ELR (cell line): ENCODE data around the gene VKORC1L1.
"Not testable (repeated sequence)": the region's sequence is repeated elsewhere in the genome, so short reads cannot be mapped to it uniquely, and the experiment has no call there.

ENCODE experiments used
- DNase-seq: peaks from one replicate; pipeline ENCODE4 v3.0.0-alpha.2; 2015; ENCODE audit warnings: low read depth

Gene VKORC1L1

GRCh38 chr7:65978891-65979582, 106.2 kb downstream of the VKORC1L1 start:
- no peak for DNase-seq

GRCh38 chr7:65979583-65980477, 107.0 kb downstream of the VKORC1L1 start:
- no peak for DNase-seq

- peak; percentile 37 for DNase-seq
Measured at GRCh38 chr7:65980478-65981250, 107.8 kb downstream of the VKORC1L1 start.

- DNase-seq = peak; percentile 90
Measured at GRCh38 chr7:65981965-65982792, 109.3 kb downstream of the VKORC1L1 start, which contains the start of gene GUSB. GUSB (minus strand) TSS chr7:65982213; CDS start chr7:65982183, 30 bp downstream.

- DNase-seq = peak; percentile 34
Measured at GRCh38 chr7:65983965-65984658, 111.2 kb downstream of the VKORC1L1 start.

GRCh38 chr7:65988084-65988483, 115.2 kb downstream of the VKORC1L1 start:
- DNase-seq = no peak

- DNase-seq = not testable (repeated sequence)
Measured at GRCh38 chr7:65988503-65988902, 115.6 kb downstream of the VKORC1L1 start.

GRCh38 chr7:65989694-65990080, 116.8 kb downstream of the VKORC1L1 start:
- DNase-seq = no peak

GRCh38 chr7:65991829-65992228, 119.0 kb downstream of the VKORC1L1 start:
- not testable (repeated sequence) for DNase-seq

- DNase-seq = no peak
Measured at GRCh38 chr7:65992526-65992925, 119.7 kb downstream of the VKORC1L1 start.

- DNase-seq = not testable (repeated sequence)
Measured at GRCh38 chr7:65994984-65995383, 122.1 kb downstream of the VKORC1L1 start.

- DNase-seq = not testable (repeated sequence)
Measured at GRCh38 chr7:66000823-66001417, 128.0 kb downstream of the VKORC1L1 start.

- DNase-seq = not testable (repeated sequence)
Measured at GRCh38 chr7:66005115-66005671, 132.3 kb downstream of the VKORC1L1 start.

GRCh38 chr7:66007232-66007631, 134.4 kb downstream of the VKORC1L1 start:
- DNase-seq = no peak
